Ishikawa (cell line): ENCODE data around the gene AQP2.

Experiments
- CEBPB ChIP-seq: IDR thresholded peaks from 2 replicates; pipeline ENCODE4 v1.6.1; 2012
- CREB1 ChIP-seq: IDR thresholded peaks from 2 replicates; pipeline ENCODE4 v1.6.1; 2012; ENCODE audit warnings: low read depth
- EGR1 ChIP-seq: IDR thresholded peaks from 2 replicates; pipeline ENCODE4 v1.6.1; 2012
- EP300 ChIP-seq: IDR thresholded peaks from 2 replicates; pipeline ENCODE4 v1.6.1; 2012; ENCODE audit warnings: borderline replicate concordance
- FOXM1 ChIP-seq: IDR thresholded peaks from 2 replicates; pipeline ENCODE4 v1.6.1; 2012; ENCODE audit warnings: low read depth, borderline replicate concordance
- MAX ChIP-seq: IDR thresholded peaks from 2 replicates; pipeline ENCODE4 v1.6.1; 2012
- NFIC ChIP-seq: IDR thresholded peaks from 2 replicates; pipeline ENCODE4 v1.6.1; 2012
- RAD21 ChIP-seq: IDR thresholded peaks from 2 replicates; pipeline ENCODE4 v1.6.1; 2012; ENCODE audit warnings: low read depth
- REST ChIP-seq: IDR thresholded peaks from 2 replicates; pipeline ENCODE4 v1.6.1; 2012; ENCODE audit warnings: low read depth, mild to moderate bottlenecking
- TAF1 ChIP-seq: IDR thresholded peaks from 2 replicates; pipeline ENCODE4 v1.6.1; 2012; ENCODE audit warnings: low read depth, mild to moderate bottlenecking
- TCF12 ChIP-seq: IDR thresholded peaks from 2 replicates; pipeline ENCODE4 v1.6.1; 2012; ENCODE audit warnings: low read depth
- TEAD4 ChIP-seq: IDR thresholded peaks from 2 replicates; pipeline ENCODE4 v1.6.1; 2012
- YY1 ChIP-seq: IDR thresholded peaks from 2 replicates; pipeline ENCODE4 v1.6.1; 2012; ENCODE audit warnings: low read depth
- ZBTB7A ChIP-seq: IDR thresholded peaks from 2 replicates; pipeline ENCODE4 v1.6.1; 2012; ENCODE audit warnings: low read depth
- TF ChIP-seq, protein P1 (sequence below): IDR thresholded peaks from 2 replicates; pipeline ENCODE4 v1.6.1; 2012

The AQP2 gene

GRCh38 chr12:49963976-49964815, 13.7 kb downstream of the AQP2 start:
- no peak for TF ChIP-seq RAD21

- TF ChIP-seq ZBTB7A (peak; percentile 35; the same call in 1 of the 2 replicates), MAX (no peak)
Observed at GRCh38 chr12:49964849-49965624, 14.5 kb downstream of the AQP2 start.

DNA sequence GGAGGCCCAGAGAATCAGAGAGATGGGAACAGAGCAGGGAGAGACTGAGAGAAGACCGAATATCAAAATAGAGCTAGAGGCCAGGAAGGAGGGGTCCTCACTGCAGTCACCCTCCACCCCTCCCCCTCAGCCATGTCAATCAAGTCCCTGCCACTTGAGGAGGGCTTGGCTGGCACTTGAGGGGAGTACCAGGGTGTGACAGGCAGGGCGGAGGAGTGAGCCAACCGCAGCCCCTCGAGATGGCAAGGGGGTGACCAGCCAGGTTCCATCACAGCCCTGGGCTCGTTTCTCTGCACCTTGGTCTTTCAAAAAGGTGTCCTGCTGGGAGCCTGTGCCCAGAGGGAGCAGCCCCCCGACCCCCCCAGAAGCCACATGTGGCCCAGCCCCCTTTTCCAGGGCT, 15.3 kb downstream of the AQP2 start:
- TF ChIP-seq NFIC: no peak

GRCh38 chr12:49966511-49967041, 16.0 kb downstream of the AQP2 start:
- no peak for TF ChIP-seq TEAD4
- no peak for TF ChIP-seq ZBTB7A
- TF ChIP-seq MAX: no peak
- no peak for TF ChIP-seq EGR1
- no peak for TF ChIP-seq TAF1
- TF ChIP-seq FOXM1: no peak
- no peak for TF ChIP-seq NFIC
- no peak for TF ChIP-seq CEBPB
- no peak for TF ChIP-seq YY1
- TF ChIP-seq CREB1: no peak
- TF ChIP-seq, protein P1, sequence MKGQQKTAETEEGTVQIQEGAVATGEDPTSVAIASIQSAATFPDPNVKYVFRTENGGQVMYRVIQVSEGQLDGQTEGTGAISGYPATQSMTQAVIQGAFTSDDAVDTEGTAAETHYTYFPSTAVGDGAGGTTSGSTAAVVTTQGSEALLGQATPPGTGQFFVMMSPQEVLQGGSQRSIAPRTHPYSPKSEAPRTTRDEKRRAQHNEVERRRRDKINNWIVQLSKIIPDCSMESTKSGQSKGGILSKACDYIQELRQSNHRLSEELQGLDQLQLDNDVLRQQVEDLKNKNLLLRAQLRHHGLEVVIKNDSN: no peak
- TF ChIP-seq REST: no peak
- no peak for TF ChIP-seq RAD21
- no peak for TF ChIP-seq EP300
- TF ChIP-seq TCF12: no peak

- TF ChIP-seq EGR1: no peak
- no peak for TF ChIP-seq CEBPB
- TF ChIP-seq TAF1: no peak
- TF ChIP-seq REST: no peak
- TF ChIP-seq TCF12: peak; percentile 31; the same call in 1 of the 2 replicates
- TF ChIP-seq RAD21: peak; percentile 90
- no peak; the same call in 1 of the 2 replicates for TF ChIP-seq EP300
- TF ChIP-seq, protein P1: no peak; the same call in 1 of the 2 replicates
- no peak for TF ChIP-seq FOXM1
- peak; percentile 85; the same call in 1 of the 2 replicates for TF ChIP-seq ZBTB7A
- peak; percentile 25; the same call in 1 of the 2 replicates for TF ChIP-seq TEAD4
- TF ChIP-seq YY1: no peak; the same call in 1 of the 2 replicates
- peak; percentile 65; the same call in 1 of the 2 replicates for TF ChIP-seq NFIC
- no peak for TF ChIP-seq CREB1
- peak; percentile 73 for TF ChIP-seq MAX
Observed at GRCh38 chr12:49967042-49967776, 16.7 kb downstream of the AQP2 start.
